SK-N-MC (cell line): Measurements from ENCODE around the gene CAMTA1.
"Not testable (repeated sequence)": the region's sequence is repeated elsewhere in the genome, so short reads cannot be mapped to it uniquely, and the experiment has no call there.

ENCODE experiments used
- DNase-seq: peaks from one replicate; pipeline ENCODE4 v3.0.0-alpha.2; 2011; ENCODE audit warnings: low read depth, low spot score
- H3K27ac ChIP-seq: fragments of 200-600 bp; sonication (generic); 2 replicates; pipeline ENCODE4 v1.5.1; 2016; ENCODE audit warnings: mixed run types
- H3K36me3 ChIP-seq: fragments of 200-600 bp; sonication (generic); 2 replicates; pipeline ENCODE4 v1.6.1; 2017; ENCODE audit warnings: antibody characterized with exemption, low read length, mixed read lengths; ENCODE audit not compliant: insufficient read depth
- H3K4me3 ChIP-seq: fragments of 200-600 bp; sonication (generic); 2 replicates; pipeline ENCODE4 v1.5.1; 2016
- H3K9ac ChIP-seq: fragments of 200-600 bp; sonication (generic); 2 replicates; pipeline ENCODE4 v1.8.0; 2017; ENCODE audit warnings: mixed run types, mixed read lengths; ENCODE audit not compliant: insufficient read length
- H3K9me3 ChIP-seq: fragments of 200-600 bp; sonication (generic); 2 replicates; pipeline ENCODE4 v1.6.1; 2017; ENCODE audit warnings: low read depth, mild to moderate bottlenecking, antibody characterized with exemption, low read length, moderate library complexity, mixed read lengths
- EZH2 ChIP-seq: fragments of 200-600 bp; sonication (generic); IDR thresholded peaks from one replicate; pipeline ENCODE4 v1.6.1; 2017; ENCODE audit warnings: antibody characterized with exemption
- FOXP2 ChIP-seq: optimal IDR thresholded peaks from 2 replicates; pipeline ENCODE3; 2011; ENCODE audit warnings: mild to moderate bottlenecking, moderate library complexity; ENCODE audit not compliant: insufficient read depth; ENCODE audit errors: extremely low read length, control extremely low read depth
- POLR2AphosphoS5 ChIP-seq: IDR thresholded peaks from 2 replicates; pipeline ENCODE4 v1.6.1; 2012; ENCODE audit warnings: mild to moderate bottlenecking, low read depth, low read length, borderline replicate concordance

Gene CAMTA1

GRCh38 chr1:7127322-7128075 lies 342.2 kb downstream of the CAMTA1 start:
- H3K36me3 ChIP-seq = no peaks in the 10 kb centered on the region
- no peak overlapping the region for H3K27ac ChIP-seq
- DNase-seq = peak; percentile 71
- H3K9me3 ChIP-seq = no peaks in the 10 kb centered on the region
- H3K9ac ChIP-seq = no peak overlapping the region
- TF ChIP-seq FOXP2 (no peak), POLR2AphosphoS5 (no peak), EZH2 (no peak)
- no peak overlapping the region for H3K4me3 ChIP-seq

DNA sequence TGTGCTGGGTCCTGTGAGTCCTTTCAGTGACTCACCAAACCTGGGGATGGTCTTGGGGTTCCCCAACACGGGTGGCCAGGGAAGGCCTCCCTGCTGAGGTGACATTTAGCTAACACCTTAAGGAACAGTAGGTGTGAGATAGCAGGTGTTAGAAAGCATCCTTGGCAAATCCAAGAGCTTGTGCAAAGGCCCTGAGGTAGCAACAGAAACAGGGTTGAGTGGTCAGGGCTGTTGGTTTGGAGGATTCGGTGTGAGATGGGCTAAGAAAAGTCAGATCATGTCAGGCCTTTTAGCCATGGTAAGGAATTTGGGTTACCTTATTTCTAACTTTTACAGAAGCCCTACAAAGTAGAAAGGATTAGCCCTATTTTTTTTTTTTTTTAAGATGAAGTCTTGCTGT lies 343.0 kb downstream of the CAMTA1 start:
- Histone ChIP-seq H3K4me3 (no peak overlapping the region), H3K36me3 (no peaks in the 10 kb centered on the region), H3K9ac (no peak overlapping the region), H3K9me3 (no peaks in the 10 kb centered on the region), H3K27ac (no peak overlapping the region)
- no peak for DNase-seq
- TF ChIP-seq FOXP2 = no peak
- no peak for TF ChIP-seq POLR2AphosphoS5
- no peak for TF ChIP-seq EZH2

DNA sequence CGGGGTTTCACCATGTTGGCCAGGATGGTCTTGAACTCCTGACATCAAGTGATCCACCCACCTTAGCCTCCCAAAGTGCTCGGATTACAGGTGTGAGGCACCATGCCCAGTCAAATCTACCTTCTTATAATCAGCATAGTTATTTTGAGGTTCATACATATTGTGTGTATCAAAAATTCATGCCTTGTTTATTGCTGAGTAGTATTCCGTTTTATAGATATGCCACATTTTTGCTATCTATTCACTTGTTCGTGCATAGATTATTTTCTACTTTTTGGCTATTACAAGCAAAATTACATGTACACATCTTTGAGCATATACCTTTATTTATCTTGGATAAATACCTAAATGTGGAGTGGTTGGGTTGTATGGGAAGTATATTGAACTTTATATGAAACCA lies 344.9 kb downstream of the CAMTA1 start:
- Histone ChIP-seq H3K36me3 (no peaks in the 10 kb centered on the region), H3K9ac (no peak overlapping the region), H3K27ac (no peak overlapping the region), H3K4me3 (no peak overlapping the region), H3K9me3 (no peaks in the 10 kb centered on the region)
- no peak for DNase-seq
- TF ChIP-seq EZH2 (no peak), POLR2AphosphoS5 (no peak), FOXP2 (no peak)

GRCh38 chr1:7135493-7135892 lies 350.2 kb downstream of the CAMTA1 start:
- DNase-seq = no peak
- no peak overlapping the region for H3K9ac ChIP-seq

GRCh38 chr1:7136166-7136953 lies 351.1 kb downstream of the CAMTA1 start:
- Histone ChIP-seq H3K9ac (no peak overlapping the region), H3K27ac (no peak overlapping the region), H3K9me3 (no peaks in the 10 kb centered on the region), H3K36me3 (no peaks in the 10 kb centered on the region), H3K4me3 (no peak overlapping the region)
- DNase-seq = no peak
- TF ChIP-seq POLR2AphosphoS5 = no peak
- TF ChIP-seq FOXP2 = no peak

More at GRCh38 chr1:7135493-7135892, 350.2 kb downstream of the CAMTA1 start:
- Histone ChIP-seq H3K9me3 (no peaks in the 10 kb centered on the region), H3K36me3 (no peaks in the 10 kb centered on the region), H3K4me3 (no peak overlapping the region), H3K27ac (no peak overlapping the region)
- no peak for TF ChIP-seq POLR2AphosphoS5

DNA sequence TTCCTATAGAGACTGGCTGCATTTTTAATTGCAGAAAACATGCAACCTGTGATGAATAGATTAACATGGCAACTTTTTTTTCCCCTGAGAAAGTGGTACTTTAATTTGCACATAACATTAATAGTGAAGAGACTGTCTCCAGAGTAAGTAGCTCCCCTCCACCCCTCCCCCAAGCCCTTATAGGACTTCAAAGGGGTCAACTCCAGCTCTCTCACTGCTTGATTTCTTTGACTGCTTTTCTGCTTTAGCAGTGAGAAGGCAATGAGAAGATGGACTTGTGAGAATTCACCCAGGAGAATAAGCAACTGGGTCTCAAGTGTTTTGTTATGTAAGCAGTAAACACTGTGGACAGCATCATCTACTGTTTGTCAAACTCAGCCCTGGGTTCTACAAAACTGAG lies 355.0 kb downstream of the CAMTA1 start:
- Histone ChIP-seq H3K4me3 (no peak overlapping the region), H3K9ac (no peak overlapping the region), H3K36me3 (no peaks in the 10 kb centered on the region), H3K9me3 (no peaks in the 10 kb centered on the region), H3K27ac (no peak overlapping the region)
- DNase-seq = no peak
- no peak for TF ChIP-seq EZH2
- no peak for TF ChIP-seq POLR2AphosphoS5
- TF ChIP-seq FOXP2 = no peak

DNA sequence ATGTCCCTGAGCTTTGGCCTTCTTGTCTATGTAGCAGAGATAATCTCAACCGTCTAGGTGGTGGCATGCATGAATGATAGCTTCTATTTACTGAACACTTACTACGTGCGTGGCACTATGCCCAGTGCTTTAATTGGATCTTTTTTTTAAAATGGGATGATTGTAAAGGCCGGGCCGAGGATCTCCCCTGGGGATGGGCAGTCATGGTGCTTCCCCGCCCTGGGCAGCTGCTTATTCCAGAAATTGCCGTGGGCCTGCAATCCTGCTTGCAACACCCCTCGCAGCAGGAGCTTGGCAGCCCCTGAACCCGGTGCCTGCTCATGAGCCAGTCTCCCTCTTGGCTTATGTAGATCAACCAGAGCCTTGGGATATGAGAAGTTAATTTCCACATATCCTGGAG lies 360.7 kb downstream of the CAMTA1 start:
- Histone ChIP-seq H3K27ac (no peak overlapping the region), H3K9me3 (no peaks in the 10 kb centered on the region), H3K36me3 (no peaks in the 10 kb centered on the region), H3K9ac (no peak overlapping the region), H3K4me3 (no peak overlapping the region)
- no peak for DNase-seq
- TF ChIP-seq FOXP2 = no peak
- no peak for TF ChIP-seq POLR2AphosphoS5
- TF ChIP-seq EZH2 = no peak

DNA sequence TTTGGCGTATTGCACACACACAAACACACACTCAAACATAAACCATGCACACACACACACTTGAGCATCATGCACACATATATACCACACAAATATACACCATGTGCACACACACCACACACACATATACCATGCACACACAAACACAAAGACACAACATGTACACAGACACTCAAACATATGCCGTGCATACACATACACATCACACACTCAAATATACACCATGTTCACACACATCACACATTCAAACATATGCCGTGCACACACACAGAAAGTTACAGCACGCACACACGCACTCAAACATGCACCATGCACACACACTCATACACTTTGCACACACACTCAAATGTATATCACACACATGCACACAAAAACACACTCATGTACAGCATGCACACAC lies 361.5 kb downstream of the CAMTA1 start:
- TF ChIP-seq FOXP2 (no peak), EZH2 (no peak), POLR2AphosphoS5 (no peak)
- no peak overlapping the region for H3K27ac ChIP-seq
- H3K9ac ChIP-seq = no peak overlapping the region
- H3K4me3 ChIP-seq = no peak overlapping the region
- no peak for DNase-seq
- H3K36me3 ChIP-seq = no peaks in the 10 kb centered on the region
- H3K9me3 ChIP-seq = no peaks in the 10 kb centered on the region

GRCh38 chr1:7147581-7148282 lies 362.5 kb downstream of the CAMTA1 start:
- not testable (repeated sequence) for H3K9me3 ChIP-seq, H3K36me3 ChIP-seq

More at GRCh38 chr1:7147581-7148282, 362.5 kb downstream of the CAMTA1 start:
- not testable (repeated sequence) for H3K4me3 ChIP-seq, H3K9ac ChIP-seq, DNase-seq, H3K27ac ChIP-seq
